Epithelial cell of esophagus (primary cell): ENCODE results near the gene F7.
"Not testable (repeated sequence)": the region's sequence is repeated elsewhere in the genome, so short reads cannot be mapped to it uniquely, and the experiment has no call there.

ENCODE experiments used
- DNase-seq: peaks from one replicate; pipeline ENCODE4 v3.0.0; 2010; ENCODE audit warnings: low read depth
- H3K4me3 ChIP-seq: 2 replicates; pipeline ENCODE4 v1.5.1; 2011; ENCODE audit warnings: mild to moderate bottlenecking, low read length, control low read depth
- TF ChIP-seq, protein P1 (sequence below): IDR thresholded peaks from 2 replicates; pipeline ENCODE4 v1.5.1; 2011; ENCODE audit warnings: low read depth, mild to moderate bottlenecking, low read length, control low read depth, inconsistent platforms; ENCODE audit not compliant: insufficient read depth; ENCODE audit errors: missing control alignments

F7 gene

DNA sequence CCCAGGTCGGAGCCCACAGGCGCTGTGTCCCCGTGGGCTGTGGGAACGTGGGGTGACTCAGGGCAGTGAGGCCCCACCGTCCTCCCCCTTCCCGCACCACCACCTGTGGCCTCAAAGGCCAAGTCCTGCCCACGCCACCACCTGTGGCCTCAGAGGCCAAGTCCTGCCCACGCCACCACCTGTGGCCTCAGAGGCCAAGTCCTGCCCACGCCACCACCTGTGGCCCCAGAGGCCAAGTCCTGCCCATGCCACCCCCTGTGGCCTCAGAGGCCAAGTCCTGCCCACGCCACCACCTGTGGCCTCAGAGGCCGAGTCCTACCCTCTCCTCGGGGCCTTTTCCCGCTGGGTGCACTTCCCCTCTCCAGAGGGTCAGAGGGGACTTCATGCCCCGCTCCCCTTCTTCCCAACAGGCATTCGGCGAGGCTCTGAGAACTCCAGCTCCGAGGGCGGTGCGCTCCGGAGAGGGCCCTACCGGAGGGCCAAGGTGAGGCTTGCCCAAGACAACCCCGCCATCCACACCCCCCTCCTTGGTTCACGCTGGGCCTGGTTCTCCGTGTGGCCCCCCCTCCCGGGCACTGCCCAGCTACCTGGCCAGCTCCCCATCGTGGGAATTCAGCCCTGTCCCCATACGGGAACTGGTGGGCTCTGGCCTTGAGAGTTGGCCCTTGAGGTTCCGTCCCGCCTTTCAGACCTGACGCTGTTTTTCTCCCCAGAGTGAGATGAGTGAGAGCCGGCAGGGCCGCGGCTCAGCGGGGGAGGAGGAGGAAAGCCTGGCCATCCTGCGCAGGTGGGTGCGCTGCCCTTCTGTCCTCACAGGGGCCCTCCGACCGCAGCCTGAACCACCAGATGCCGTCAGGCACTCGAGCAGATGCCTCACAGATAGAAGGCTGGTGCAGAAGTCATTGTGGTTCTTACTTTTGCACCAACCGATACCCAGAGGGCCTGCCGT, 27.4 kb upstream of the F7 start:
- no peak for DNase-seq
- TF ChIP-seq, protein P1, sequence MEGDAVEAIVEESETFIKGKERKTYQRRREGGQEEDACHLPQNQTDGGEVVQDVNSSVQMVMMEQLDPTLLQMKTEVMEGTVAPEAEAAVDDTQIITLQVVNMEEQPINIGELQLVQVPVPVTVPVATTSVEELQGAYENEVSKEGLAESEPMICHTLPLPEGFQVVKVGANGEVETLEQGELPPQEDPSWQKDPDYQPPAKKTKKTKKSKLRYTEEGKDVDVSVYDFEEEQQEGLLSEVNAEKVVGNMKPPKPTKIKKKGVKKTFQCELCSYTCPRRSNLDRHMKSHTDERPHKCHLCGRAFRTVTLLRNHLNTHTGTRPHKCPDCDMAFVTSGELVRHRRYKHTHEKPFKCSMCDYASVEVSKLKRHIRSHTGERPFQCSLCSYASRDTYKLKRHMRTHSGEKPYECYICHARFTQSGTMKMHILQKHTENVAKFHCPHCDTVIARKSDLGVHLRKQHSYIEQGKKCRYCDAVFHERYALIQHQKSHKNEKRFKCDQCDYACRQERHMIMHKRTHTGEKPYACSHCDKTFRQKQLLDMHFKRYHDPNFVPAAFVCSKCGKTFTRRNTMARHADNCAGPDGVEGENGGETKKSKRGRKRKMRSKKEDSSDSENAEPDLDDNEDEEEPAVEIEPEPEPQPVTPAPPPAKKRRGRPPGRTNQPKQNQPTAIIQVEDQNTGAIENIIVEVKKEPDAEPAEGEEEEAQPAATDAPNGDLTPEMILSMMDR, result no peak

DNA sequence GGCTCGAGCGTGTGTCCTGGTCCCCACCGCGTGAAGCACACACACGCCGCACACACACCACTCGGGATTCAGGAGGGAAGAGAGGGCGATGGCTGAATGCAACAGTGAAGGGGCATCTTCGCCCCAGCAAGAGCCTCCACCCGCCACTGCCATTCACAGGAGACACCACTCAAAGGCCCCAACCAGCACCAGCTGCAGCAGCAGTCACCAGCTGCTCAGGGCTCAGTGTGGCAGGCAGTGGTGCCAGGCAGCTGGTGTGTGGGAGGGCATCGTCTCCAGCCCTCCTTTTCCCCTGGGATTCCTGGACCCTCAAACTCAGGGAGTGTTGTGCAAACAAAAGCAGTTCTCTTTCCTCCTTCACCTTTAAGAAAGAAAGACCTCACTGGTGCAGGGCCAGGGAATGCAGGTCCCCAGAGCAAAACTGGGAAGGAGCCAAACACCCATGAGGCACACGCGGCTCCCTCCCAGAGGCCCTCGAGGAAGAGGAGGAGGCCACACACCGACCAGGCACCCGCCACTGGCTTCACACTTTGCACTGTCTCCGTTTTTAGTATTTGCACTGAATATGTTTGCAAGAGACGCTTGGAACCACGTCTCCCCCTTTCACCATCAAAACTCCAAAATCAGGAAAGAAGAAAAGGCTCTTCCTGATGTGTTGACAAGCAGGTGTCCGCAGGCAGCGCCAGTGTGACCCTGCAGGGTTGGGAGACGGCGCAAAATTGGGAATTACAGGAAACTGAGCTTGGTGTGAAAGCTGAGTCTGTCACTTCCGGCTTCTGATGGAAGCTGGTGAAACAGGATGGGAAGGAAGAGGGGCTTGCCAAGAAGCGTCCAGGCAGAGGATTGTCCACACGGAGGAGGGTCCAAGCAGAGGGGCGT, 26.4 kb upstream of the F7 start:
- DNase-seq, result no peak
- TF ChIP-seq, protein P1, result no peak
- H3K4me3 ChIP-seq, result no peak overlapping the region

More for the DNA sequence above, 27.4 kb upstream of the F7 start:
- no peak overlapping the region for H3K4me3 ChIP-seq

DNA sequence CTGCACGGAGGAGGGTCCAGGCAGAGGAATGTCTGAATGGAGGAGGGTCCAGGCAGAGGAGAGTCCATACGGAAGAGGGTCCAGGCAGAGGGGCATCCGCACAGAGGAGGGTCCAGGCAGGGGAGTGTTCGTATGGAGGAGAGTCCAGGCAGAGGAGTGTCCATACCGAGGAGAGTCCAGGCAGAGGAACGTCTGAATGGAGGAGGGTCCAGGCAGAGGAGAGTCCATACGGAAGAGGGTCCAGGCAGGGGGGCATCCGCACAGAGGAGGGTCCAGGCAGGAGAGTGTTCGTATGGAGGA, 25.9 kb upstream of the F7 start:
- H3K4me3 ChIP-seq, DNase-seq: not testable (repeated sequence)

DNA sequence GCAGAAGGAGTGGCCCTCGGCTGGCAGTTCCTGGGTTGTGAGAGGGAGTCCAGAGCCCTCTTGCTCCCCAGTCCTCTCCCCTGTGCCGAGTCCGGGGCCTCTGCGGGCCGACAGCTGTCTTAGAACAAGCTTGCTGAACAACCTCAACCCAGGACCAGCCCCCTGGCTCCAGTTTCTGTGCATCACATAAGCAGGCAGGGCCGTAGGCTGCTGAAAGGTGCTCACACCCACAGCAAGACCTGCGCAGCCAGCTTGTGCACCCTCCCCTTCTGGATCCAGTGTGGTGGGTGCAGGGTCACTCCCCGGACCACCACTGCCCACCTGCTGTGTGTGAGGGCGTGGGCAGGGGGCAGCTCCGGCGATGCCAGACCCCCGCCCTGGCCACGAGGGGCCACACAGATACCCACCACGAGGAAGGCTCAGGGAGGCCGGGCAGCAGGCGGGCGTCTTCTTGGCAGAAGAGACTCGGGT, 25.2 kb upstream of the F7 start:
- no peak overlapping the region for H3K4me3 ChIP-seq
- TF ChIP-seq, protein P1, result no peak
- DNase-seq, result no peak

DNA sequence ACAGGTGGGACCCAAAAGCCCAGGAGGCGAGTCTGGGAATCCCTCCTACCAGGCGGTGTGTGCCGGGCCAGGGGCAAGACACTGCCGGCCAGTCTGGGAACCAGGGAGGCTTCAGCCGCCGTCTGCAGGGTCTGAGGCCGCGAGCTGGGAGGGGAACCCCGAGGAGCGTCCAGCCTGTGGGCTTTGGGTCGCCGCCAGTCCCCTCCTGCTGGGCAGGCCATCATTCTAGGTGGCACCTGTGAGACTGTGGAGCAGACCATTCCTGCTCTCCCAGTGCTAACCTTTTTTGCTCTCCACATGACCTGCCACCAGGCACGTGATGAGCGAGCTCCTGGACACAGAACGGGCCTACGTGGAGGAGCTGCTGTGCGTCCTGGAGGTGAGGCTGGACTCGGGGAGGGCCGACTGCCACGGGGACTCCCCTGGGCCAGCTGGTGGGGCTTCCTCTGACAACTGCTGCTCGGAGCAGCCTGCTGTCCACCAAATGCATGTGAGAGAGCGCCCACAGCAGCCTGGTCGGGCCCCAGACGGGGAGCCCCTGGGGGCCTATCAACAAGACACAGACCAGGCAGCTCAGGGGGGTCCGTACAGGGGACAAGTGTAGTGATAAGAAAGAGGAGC, 24.6 kb upstream of the F7 start:
- no peak for DNase-seq
- TF ChIP-seq, protein P1, result no peak
- no peak overlapping the region for H3K4me3 ChIP-seq

DNA sequence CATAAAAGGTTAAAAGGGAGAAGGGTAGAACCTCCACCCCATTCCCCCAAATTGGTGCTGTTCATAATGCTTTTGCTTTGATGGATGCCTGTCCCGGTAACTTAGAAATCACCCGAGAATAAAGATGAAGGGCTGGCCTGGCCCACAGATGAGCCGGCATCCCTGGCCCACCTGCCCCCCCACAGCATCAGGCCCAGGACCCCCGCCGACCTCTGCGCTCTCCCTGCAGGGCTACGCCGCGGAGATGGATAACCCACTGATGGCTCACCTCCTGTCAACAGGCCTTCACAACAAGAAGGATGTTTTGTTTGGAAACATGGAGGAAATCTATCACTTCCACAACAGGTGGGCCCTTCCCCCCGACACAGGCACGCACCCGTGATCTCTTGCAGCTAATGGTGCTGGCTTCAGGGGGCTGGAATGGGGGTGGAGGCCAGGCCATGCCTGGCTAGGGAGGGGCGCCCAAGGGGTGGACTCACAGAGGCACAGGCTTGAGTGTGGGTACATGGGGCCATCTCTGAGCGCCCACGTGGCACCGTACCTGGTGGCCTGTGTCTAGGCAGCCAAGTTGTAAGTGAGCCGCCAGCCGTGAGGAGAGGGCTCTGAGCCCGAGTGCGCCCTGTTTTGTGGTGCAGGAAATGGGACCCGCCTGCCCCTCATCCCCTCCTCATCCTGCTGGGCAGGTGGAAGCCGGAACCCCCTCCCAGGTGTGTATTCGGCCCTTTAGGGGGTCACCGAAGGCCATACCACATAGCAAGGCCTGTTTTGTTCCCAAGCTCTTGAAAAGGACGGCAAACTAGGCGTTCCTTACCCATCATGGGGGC, 23.2 kb upstream of the F7 start:
- TF ChIP-seq, protein P1, result no peak
- DNase-seq, result no peak
- H3K4me3 ChIP-seq, result no peak overlapping the region
